ENCODE results near the gene EZH1.

The EZH1 gene

GRCh38 chr17:42679492-42680330, 65.1 kb downstream of the EZH1 start:
- peaks cover 27% of the 10 kb centered on the region for H3K4me1 ChIP-seq (ENCODE audit: insufficient read depth, insufficient read length)
- DNase-seq (ENCODE audit: low read depth, low spot score): no peak
- H3K4me3 ChIP-seq (ENCODE audit: insufficient read length, low read depth): peak overlapping the region; percentile 71
- peak overlapping the region; percentile 98 for H3K9ac ChIP-seq (ENCODE audit: insufficient read length, low read depth)
- peaks cover 17% of the 10 kb centered on the region for H3K27me3 ChIP-seq (ENCODE audit: insufficient read depth, insufficient read length)
- TF ChIP-seq YY1 (IDR thresholded peaks at IDR 0.05; ENCODE audit: insufficient read depth, insufficient read length) (no peak), SUZ12 (IDR thresholded peaks at IDR 0.05; ENCODE audit: extremely low read depth, insufficient read depth, insufficient read length) (no peak), ZNF274 (IDR thresholded peaks at IDR 0.05; ENCODE audit: low read depth, low read length) (no peak)
- H3K9me3 ChIP-seq (ENCODE audit: insufficient read depth, low read length): no peaks in the 10 kb centered on the region
- peaks cover 4% of the 10 kb centered on the region for H3K36me3 ChIP-seq (ENCODE audit: insufficient read depth, insufficient read length, low read length)

- peaks cover 17% of the 10 kb centered on the region for H3K27me3 ChIP-seq (ENCODE audit: insufficient read depth, insufficient read length)
- peak overlapping the region; percentile 72 for H3K4me3 ChIP-seq (ENCODE audit: insufficient read length, low read depth)
- H3K9ac ChIP-seq (ENCODE audit: insufficient read length, low read depth): peak overlapping the region; percentile 98
- H3K4me1 ChIP-seq (ENCODE audit: insufficient read depth, insufficient read length): peaks cover 31% of the 10 kb centered on the region
- TF ChIP-seq YY1 (IDR thresholded peaks at IDR 0.05; ENCODE audit: insufficient read depth, insufficient read length) (no peak), ZNF274 (IDR thresholded peaks at IDR 0.05; ENCODE audit: low read depth, low read length) (no peak), SUZ12 (IDR thresholded peaks at IDR 0.05; ENCODE audit: extremely low read depth, insufficient read depth, insufficient read length) (no peak)
- peaks cover 2% of the 10 kb centered on the region for H3K36me3 ChIP-seq (ENCODE audit: insufficient read depth, insufficient read length, low read length)
- DNase-seq (ENCODE audit: low read depth, low spot score): no peak
- H3K9me3 ChIP-seq (ENCODE audit: insufficient read depth, low read length): no peaks in the 10 kb centered on the region
These were observed 65.8 kb downstream of the EZH1 start for GRCh38 chr17:42678951-42679491.

GRCh38 chr17:42677921-42678781, 66.7 kb downstream of the EZH1 start:
- H3K9me3 ChIP-seq (ENCODE audit: insufficient read depth, low read length): no peaks in the 10 kb centered on the region
- peaks cover 17% of the 10 kb centered on the region for H3K27me3 ChIP-seq (ENCODE audit: insufficient read depth, insufficient read length)
- peak; percentile 70 for DNase-seq (ENCODE audit: low read depth, low spot score)
- TF ChIP-seq SUZ12 (IDR thresholded peaks at IDR 0.05; ENCODE audit: extremely low read depth, insufficient read depth, insufficient read length): no peak
- no peak for TF ChIP-seq ZNF274 (IDR thresholded peaks at IDR 0.05; ENCODE audit: low read depth, low read length)
- TF ChIP-seq YY1 (IDR thresholded peaks at IDR 0.05; ENCODE audit: insufficient read depth, insufficient read length): no peak
- peaks cover 32% of the 10 kb centered on the region for H3K4me1 ChIP-seq (ENCODE audit: insufficient read depth, insufficient read length)
- peak overlapping the region; percentile 72 for H3K4me3 ChIP-seq (ENCODE audit: insufficient read length, low read depth)
- H3K36me3 ChIP-seq (ENCODE audit: insufficient read depth, insufficient read length, low read length): peaks cover 5% of the 10 kb centered on the region
- H3K9ac ChIP-seq (ENCODE audit: insufficient read length, low read depth): peak overlapping the region; percentile 84

GRCh38 chr17:42677012-42677857, 67.6 kb downstream of the EZH1 start:
- DNase-seq (ENCODE audit: low read depth, low spot score): peak; percentile 97
- Histone ChIP-seq H3K36me3 (ENCODE audit: insufficient read depth, insufficient read length, low read length) (peaks cover 13% of the 10 kb centered on the region), H3K4me1 (ENCODE audit: insufficient read depth, insufficient read length) (peaks cover 32% of the 10 kb centered on the region), H3K9me3 (ENCODE audit: insufficient read depth, low read length) (no peaks in the 10 kb centered on the region), H3K4me3 (ENCODE audit: insufficient read length, low read depth) (peak overlapping the region; percentile 94), H3K9ac (ENCODE audit: insufficient read length, low read depth) (peak overlapping the region; percentile 89), H3K27me3 (ENCODE audit: insufficient read depth, insufficient read length) (peaks cover 17% of the 10 kb centered on the region)
- TF ChIP-seq YY1 (IDR thresholded peaks at IDR 0.05; ENCODE audit: insufficient read depth, insufficient read length): no peak
- TF ChIP-seq ZNF274 (IDR thresholded peaks at IDR 0.05; ENCODE audit: low read depth, low read length): no peak
- no peak for TF ChIP-seq SUZ12 (IDR thresholded peaks at IDR 0.05; ENCODE audit: extremely low read depth, insufficient read depth, insufficient read length)

- Histone ChIP-seq H3K27me3 (ENCODE audit: insufficient read depth, insufficient read length) (peaks cover 17% of the 10 kb centered on the region), H3K4me1 (ENCODE audit: insufficient read depth, insufficient read length) (peaks cover 29% of the 10 kb centered on the region), H3K36me3 (ENCODE audit: insufficient read depth, insufficient read length, low read length) (peaks cover 19% of the 10 kb centered on the region), H3K9me3 (ENCODE audit: insufficient read depth, low read length) (no peaks in the 10 kb centered on the region), H3K9ac (ENCODE audit: insufficient read length, low read depth) (peak within 1 kb of the TSS; percentile 89), H3K4me3 (ENCODE audit: insufficient read length, low read depth) (peak within 1 kb of the TSS; percentile 94)
- TF ChIP-seq ZNF274 (IDR thresholded peaks at IDR 0.05; ENCODE audit: low read depth, low read length) (no peak), YY1 (IDR thresholded peaks at IDR 0.05; ENCODE audit: insufficient read depth, insufficient read length) (no peak), SUZ12 (IDR thresholded peaks at IDR 0.05; ENCODE audit: extremely low read depth, insufficient read depth, insufficient read length) (no peak)
- DNase-seq (ENCODE audit: low read depth, low spot score): no peak
These were observed 68.3 kb downstream of the EZH1 start, which contains the start of gene PLEKHH3 for GRCh38 chr17:42676424-42677011. Gene PLEKHH3, minus strand, starts transcription at chr17:42676994. Its CDS starts 431 bp downstream, at chr17:42676563.

GRCh38 chr17:42675965-42676423, 68.8 kb downstream of the EZH1 start:
- Histone ChIP-seq H3K9ac (ENCODE audit: insufficient read length, low read depth) (peak overlapping the region; percentile 89), H3K4me1 (ENCODE audit: insufficient read depth, insufficient read length) (peaks cover 31% of the 10 kb centered on the region), H3K27me3 (ENCODE audit: insufficient read depth, insufficient read length) (peaks cover 17% of the 10 kb centered on the region), H3K4me3 (ENCODE audit: insufficient read length, low read depth) (peak overlapping the region; percentile 94), H3K36me3 (ENCODE audit: insufficient read depth, insufficient read length, low read length) (peaks cover 25% of the 10 kb centered on the region), H3K9me3 (ENCODE audit: insufficient read depth, low read length) (no peaks in the 10 kb centered on the region)
- DNase-seq (ENCODE audit: low read depth, low spot score): no peak
- TF ChIP-seq SUZ12 (IDR thresholded peaks at IDR 0.05; ENCODE audit: extremely low read depth, insufficient read depth, insufficient read length): no peak
- TF ChIP-seq YY1 (IDR thresholded peaks at IDR 0.05; ENCODE audit: insufficient read depth, insufficient read length): no peak
- TF ChIP-seq ZNF274 (IDR thresholded peaks at IDR 0.05; ENCODE audit: low read depth, low read length): no peak
